Hematopoietic multipotent progenitor cell (in vitro differentiated cells): ENCODE data around the gene MMAB. TPM values are rescaled to one million over a fixed set of nuclear protein-coding genes. Genes with fewer than 3 reads are reported as not detected.

Experiments used
- DNase-seq, 3 donors: peaks; one replicate each; pipeline ENCODE4 v3.0.0-alpha.2; 2011 to 2015; ENCODE audit warnings: low read depth in 2 of 3, low spot score in 2 of 3
- total RNA-seq: library from RNA; depleted of rRNA; stranded (reverse); fragments of >200 nt; gene quantifications from one replicate; pipeline ENCODE4 v1.2.3, GENCODE V29; 2012

Gene MMAB
- total RNA-seq, 1 donor = 22.9 TPM

- DNase-seq = no peak
These were observed 53.5 kb downstream of the MMAB start for GRCh38 chr12:109519787-109520186.

- DNase-seq = peak; percentile 26 to 63 (median 26)
These were observed 54.3 kb downstream of the MMAB start for GRCh38 chr12:109518820-109519665.

GRCh38 chr12:109517619-109518018 lies 55.7 kb downstream of the MMAB start:
- DNase-seq = no peak

- no peak for DNase-seq
These were observed 59.3 kb downstream of the MMAB start for GRCh38 chr12:109513977-109514376.

GRCh38 chr12:109513051-109513450 lies 60.3 kb downstream of the MMAB start:
- DNase-seq = no peak

GRCh38 chr12:109512608-109513007 lies 60.7 kb downstream of the MMAB start:
- DNase-seq = no peak

- no peak for DNase-seq
These were observed 63.1 kb downstream of the MMAB start for GRCh38 chr12:109510196-109510595.

GRCh38 chr12:109504068-109504467 lies 69.2 kb downstream of the MMAB start:
- no peak for DNase-seq

Other genes with a start within 250 kb of the MMAB start
- not detected for gene MYO1H, start 225.6 kb downstream of the MMAB start, total RNA-seq
- 36.9 TPM for gene KCTD10, start 96.2 kb downstream of the MMAB start, total RNA-seq
- 21.0 TPM for gene UBE3B, start 95.9 kb downstream of the MMAB start, total RNA-seq
- 13.2 TPM for gene MVK, start 290 bp upstream of the MMAB start, total RNA-seq
- gene FAM222A, start 140.3 kb upstream of the MMAB start, total RNA-seq = 0.81 TPM